ENCODE measurements around the gene GPR22. TPM values are rescaled to one million over a fixed set of nuclear protein-coding genes. Genes with fewer than 3 reads are reported as not detected.

GPR22 gene
- total and polyA plus RNA-seq, 8 donors, result 0.06 to 0.13 (median 0.10) TPM; not detected in 5

DNA sequence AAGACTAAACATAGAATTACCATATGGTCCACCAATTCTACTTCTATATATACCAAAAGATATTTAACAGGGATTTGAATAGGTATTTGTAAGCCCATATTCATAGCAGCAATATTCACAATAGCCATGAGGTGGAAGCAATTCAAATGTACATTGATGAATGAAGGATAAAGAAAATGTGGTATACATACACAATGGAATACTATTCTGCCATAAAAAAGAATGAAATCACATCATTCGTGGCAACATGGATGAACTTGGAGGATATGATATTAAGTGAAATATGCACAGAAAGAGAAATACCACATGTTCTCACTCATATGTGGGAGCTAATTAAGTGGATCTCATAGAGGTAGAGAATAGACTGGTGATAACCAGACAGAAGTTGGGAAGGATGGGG lies 34.1 kb upstream of the GPR22 start:
- DNase-seq, result no peak
- Histone ChIP-seq H3K4me1 (no peaks in the 10 kb centered on the region), H3K36me3 (no peaks in the 10 kb centered on the region), H3K27ac (no peak overlapping the region), H3K27me3 (no peaks in the 10 kb centered on the region), H3K9me3 (peaks cover 0 to 3% of the 10 kb centered on the region in 2 donors), H3K4me3 (no peak overlapping the region)
- no peak for ATAC-seq
- TF ChIP-seq, protein P1, sequence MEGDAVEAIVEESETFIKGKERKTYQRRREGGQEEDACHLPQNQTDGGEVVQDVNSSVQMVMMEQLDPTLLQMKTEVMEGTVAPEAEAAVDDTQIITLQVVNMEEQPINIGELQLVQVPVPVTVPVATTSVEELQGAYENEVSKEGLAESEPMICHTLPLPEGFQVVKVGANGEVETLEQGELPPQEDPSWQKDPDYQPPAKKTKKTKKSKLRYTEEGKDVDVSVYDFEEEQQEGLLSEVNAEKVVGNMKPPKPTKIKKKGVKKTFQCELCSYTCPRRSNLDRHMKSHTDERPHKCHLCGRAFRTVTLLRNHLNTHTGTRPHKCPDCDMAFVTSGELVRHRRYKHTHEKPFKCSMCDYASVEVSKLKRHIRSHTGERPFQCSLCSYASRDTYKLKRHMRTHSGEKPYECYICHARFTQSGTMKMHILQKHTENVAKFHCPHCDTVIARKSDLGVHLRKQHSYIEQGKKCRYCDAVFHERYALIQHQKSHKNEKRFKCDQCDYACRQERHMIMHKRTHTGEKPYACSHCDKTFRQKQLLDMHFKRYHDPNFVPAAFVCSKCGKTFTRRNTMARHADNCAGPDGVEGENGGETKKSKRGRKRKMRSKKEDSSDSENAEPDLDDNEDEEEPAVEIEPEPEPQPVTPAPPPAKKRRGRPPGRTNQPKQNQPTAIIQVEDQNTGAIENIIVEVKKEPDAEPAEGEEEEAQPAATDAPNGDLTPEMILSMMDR (IDR thresholded peaks at IDR 0.05), result no peak
- intact Hi-C loops (cut with DNase I), result no loop called here

DNA sequence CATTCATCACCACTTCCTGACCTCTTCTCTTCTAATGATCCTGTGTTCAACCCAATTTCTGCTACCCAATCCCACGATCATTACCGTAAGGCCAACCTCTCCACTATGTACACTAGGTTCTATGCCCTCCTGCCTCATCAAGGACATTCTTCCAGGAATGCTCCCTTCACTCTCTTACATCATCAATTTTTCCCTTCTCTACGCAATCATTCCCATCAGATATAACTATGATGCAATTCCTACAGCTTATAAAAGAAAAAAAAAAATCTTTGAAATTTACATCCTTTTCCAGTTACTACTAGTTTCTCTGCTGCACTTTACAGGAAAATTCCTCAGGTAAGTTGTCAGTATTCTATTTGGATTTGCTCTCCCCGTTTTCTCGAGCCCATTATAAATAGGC lies 30.8 kb upstream of the GPR22 start:
- Histone ChIP-seq H3K4me1 (no peaks in the 10 kb centered on the region), H3K27ac (no peak overlapping the region), H3K36me3 (no peaks in the 10 kb centered on the region), H3K4me3 (no peak overlapping the region), H3K9me3 (no peaks in the 10 kb centered on the region), H3K27me3 (no peaks in the 10 kb centered on the region)
- no peak for DNase-seq
- no peak for ATAC-seq
- intact Hi-C loops (cut with DNase I), result no loop called here
- TF ChIP-seq, protein P1 (IDR thresholded peaks at IDR 0.05), result no peak

DNA sequence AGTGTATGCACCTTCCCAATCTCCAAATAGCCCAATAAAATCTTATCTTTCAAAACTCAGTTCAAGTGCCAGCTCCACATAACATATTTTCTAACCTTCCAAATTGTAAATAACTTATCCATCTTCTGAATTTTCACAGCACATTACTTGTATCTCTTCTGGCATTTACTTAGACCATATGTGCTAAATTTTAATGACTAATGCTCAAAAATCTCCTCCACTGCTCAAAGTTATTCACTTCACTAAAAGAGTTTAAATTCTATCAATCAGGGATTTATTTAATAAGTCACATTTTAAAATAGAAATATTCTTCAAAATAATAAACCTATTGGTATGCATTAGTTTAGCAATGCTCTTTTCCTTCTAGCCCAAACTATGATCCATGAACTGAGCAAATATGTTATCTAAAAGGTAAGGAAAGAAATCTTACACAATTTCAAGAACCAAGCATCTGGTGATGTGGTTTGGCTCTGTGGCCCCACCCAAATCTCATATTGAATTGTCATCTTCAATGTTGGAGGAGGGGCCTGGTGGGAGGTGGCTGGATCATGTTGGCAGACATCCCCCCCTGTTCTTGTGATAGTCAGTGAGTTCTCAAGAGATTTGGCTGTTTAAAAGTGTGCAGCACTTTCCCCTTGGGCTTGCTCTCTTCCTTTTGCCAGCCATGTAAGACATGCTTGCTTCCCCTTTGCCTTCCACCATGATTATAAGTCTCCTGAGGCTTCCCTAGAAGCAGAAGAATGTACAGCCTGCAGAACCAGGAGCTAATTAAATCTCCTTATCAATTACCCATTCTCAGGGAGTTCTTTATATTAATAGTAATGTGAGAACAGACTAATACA lies 28.1 kb upstream of the GPR22 start:
- H3K4me3 ChIP-seq, result no peak overlapping the region
- no peak overlapping the region for H3K27ac ChIP-seq
- intact Hi-C loops (cut with DNase I), result no loop called here
- ATAC-seq, result no peak
- TF ChIP-seq, protein P1 (IDR thresholded peaks at IDR 0.05), result no peak
- H3K36me3 ChIP-seq, result no peaks in the 10 kb centered on the region
- no peak for DNase-seq
- H3K4me1 ChIP-seq, result no peaks in the 10 kb centered on the region
- H3K9me3 ChIP-seq, result no peaks in the 10 kb centered on the region
- no peaks in the 10 kb centered on the region for H3K27me3 ChIP-seq

DNA sequence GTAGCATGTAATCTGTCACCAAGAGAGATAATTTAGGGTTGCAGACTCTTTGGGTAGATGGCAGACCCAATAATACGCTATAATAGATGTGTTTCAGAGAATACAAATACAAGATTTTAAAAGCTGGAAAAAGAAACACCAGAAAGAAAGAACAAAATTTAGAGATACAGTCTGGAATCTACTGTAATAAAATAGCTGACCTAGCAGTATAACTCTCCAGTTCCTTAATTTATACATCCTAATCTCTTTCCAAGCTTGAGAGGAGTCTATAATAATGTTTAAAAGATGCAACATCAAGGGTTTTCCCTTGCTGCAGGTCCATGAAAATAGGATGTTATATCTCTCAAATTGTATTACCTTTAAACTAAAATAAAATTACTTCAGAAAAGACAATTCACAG lies 27.2 kb upstream of the GPR22 start:
- no peaks in the 10 kb centered on the region for H3K27me3 ChIP-seq
- ATAC-seq (no peak), DNase-seq (no peak)
- no peak overlapping the region for H3K27ac ChIP-seq
- no peaks in the 10 kb centered on the region for H3K9me3 ChIP-seq
- intact Hi-C loops (cut with DNase I), result no loop called here
- H3K36me3 ChIP-seq, result no peaks in the 10 kb centered on the region
- no peak overlapping the region for H3K4me3 ChIP-seq
- H3K4me1 ChIP-seq, result no peaks in the 10 kb centered on the region
- TF ChIP-seq, protein P1 (IDR thresholded peaks at IDR 0.05), result no peak

GRCh38 chr7:107446531-107446930 lies 23.3 kb upstream of the GPR22 start:
- no peaks in the 10 kb centered on the region for H3K27me3 ChIP-seq
- DNase-seq, result no peak
- intact Hi-C loops (cut with DNase I), result no loop called here
- TF ChIP-seq, protein P1 (IDR thresholded peaks at IDR 0.05), result no peak
- H3K4me1 ChIP-seq, result no peaks in the 10 kb centered on the region
- no peak overlapping the region for H3K4me3 ChIP-seq
- H3K9me3 ChIP-seq, result no peaks in the 10 kb centered on the region
- no peaks in the 10 kb centered on the region for H3K36me3 ChIP-seq
- no peak overlapping the region for H3K27ac ChIP-seq
- ATAC-seq, result no peak

All from left lung (tissue), 10 donors.